Esophagus muscularis mucosa (tissue), 4 donors: ENCODE measurements around the gene EPSTI1. TPM values are rescaled to one million over a fixed set of nuclear protein-coding genes. Genes with fewer than 3 reads are reported as not detected.
"Not testable (repeated sequence)": the region's sequence is repeated elsewhere in the genome, so short reads cannot be mapped to it uniquely, and the experiment has no call there.

ENCODE experiments used
- DNase-seq: peaks from one replicate; pipeline ENCODE4 v3.0.0-alpha.2; 2017; ENCODE audit errors: extremely low spot score
- H3K27ac ChIP-seq, 4 donors: fragments of 200-600 bp; sonication (generic); replicated peaks in 1 of 4; 1 replicate in 3 of 4; 2 replicates in 1 of 4; pipeline ENCODE4 v1.5.1; 2016 to 2019; ENCODE audit warnings: mild to moderate bottlenecking in 1 of 4
- H3K27me3 ChIP-seq, 4 donors: fragments of 200-600 bp; sonication (generic); one replicate each; pipeline versions ENCODE4 v1.5.1 to v1.6.0; 2016 to 2019
- H3K36me3 ChIP-seq, 4 donors: fragments of 200-600 bp; sonication (generic); one replicate each; pipeline ENCODE4 v1.5.1; 2016 to 2019
- H3K4me1 ChIP-seq, 4 donors: fragments of 200-600 bp; sonication (generic); one replicate each; pipeline ENCODE4 v1.5.1; 2016 to 2019
- H3K4me3 ChIP-seq, 4 donors: fragments of 200-600 bp; sonication (generic); 1 replicate in 2 of 4; 2 replicates in 2 of 4; pipeline ENCODE4 v1.5.1; 2016 to 2019; ENCODE audit warnings: mild to moderate bottlenecking in 4 of 4, moderate library complexity in 1 of 4
- H3K9me3 ChIP-seq, 4 donors: fragments of 200-600 bp; sonication (generic); 1 replicate in 3 of 4; 2 replicates in 1 of 4; pipeline ENCODE4 v1.5.1; 2016 to 2019
- EP300 ChIP-seq: sonication (generic); formaldehyde crosslinking; IDR thresholded peaks from one replicate; pipeline ENCODE4 v1.6.1; 2017; ENCODE audit warnings: antibody characterized with exemption
- POLR2A ChIP-seq: fragments of 450-650 bp; IDR thresholded peaks from one replicate; pipeline ENCODE4 v1.6.1; 2017; ENCODE audit warnings: antibody characterized with exemption, moderate library complexity, mild to moderate bottlenecking, low read depth
- POLR2AphosphoS5 ChIP-seq, 2 donors: sonication (generic); formaldehyde crosslinking; IDR thresholded peaks; one replicate each; pipeline ENCODE4 v1.6.1; 2017; ENCODE audit warnings: antibody characterized with exemption in 2 of 2
- WGBS: methylation state at CpG from one replicate; pipeline ENCODE4 v1.1.5; 2018; 5-methylcytosine and 5-hydroxymethylcytosine counted together
- intact Hi-C: fragments of 100-400 bp; cut with DNase I; formaldehyde crosslinking; loops from one replicate; pipeline ENCODE4 v1.15.1; 2023
- total RNA-seq, 4 donors: library from RNA; depleted of rRNA; stranded (reverse); fragments of >200 nt; gene quantifications; one replicate each; pipeline versions ENCODE4 v1.1.0 to v1.2.1, GENCODE V29; 2016
- TF ChIP-seq, protein P1 (sequence below), 3 experiments: fragments of 200-600 bp in 2 of 3; fragments of 450-650 bp in 1 of 3; sonication (generic) in 2 of 3; IDR thresholded peaks; one replicate each; pipeline ENCODE4 v1.5.1; 2017 to 2019; ENCODE audit warnings: antibody characterized with exemption in 3 of 3, mild to moderate bottlenecking in 2 of 3, moderate library complexity in 1 of 3

The EPSTI1 gene
- total RNA-seq, 4 donors from 2014 or later = 4.6 to 16.3 (median 9.6) TPM

DNA sequence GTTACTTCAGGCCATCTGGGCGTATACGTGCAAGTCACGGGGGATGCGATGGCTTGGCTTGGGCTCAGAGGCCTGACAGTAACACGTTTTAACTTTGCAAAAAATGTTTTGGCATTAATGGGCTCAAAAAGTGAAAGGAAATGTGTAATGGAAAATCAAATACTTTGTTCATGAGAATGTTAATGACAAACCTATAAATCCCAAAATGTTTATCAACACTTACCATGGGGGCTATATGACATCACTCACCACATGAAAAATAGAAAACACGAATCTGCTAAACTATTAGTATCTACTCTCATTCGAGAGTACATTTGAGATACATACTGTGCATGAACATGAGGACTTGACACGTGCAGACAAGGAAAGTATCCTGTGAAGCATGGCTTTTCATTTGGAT, 119.0 kb downstream of the EPSTI1 start:
- intact Hi-C loops = no loop called here

DNA sequence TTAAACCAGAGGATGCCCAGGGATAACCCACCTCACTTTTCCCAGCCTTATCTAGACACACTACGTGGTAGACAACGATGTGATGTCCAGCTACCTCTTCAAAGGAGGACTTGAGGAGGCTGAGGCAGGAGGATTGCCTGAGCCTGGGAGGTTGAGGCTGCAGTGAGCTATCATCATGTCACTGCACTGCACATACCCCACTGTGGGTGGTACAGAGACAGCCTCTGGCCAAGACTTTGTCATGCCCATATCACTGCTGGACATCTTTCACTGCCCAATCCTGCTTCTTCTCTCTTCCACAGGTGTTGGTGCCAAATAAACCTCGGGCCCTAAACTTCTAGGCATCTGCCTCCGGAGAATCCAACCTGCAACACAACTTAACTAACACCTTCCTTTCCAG, 124.8 kb downstream of the EPSTI1 start:
- no peak for DNase-seq
- H3K27me3 ChIP-seq = no peaks in the 10 kb centered on the region
- 75% methylated on average over 4 of the region's 4 CpGs for WGBS
- no peaks in the 10 kb centered on the region for H3K9me3 ChIP-seq
- peaks cover 0 to 3% (median 0%) of the 10 kb centered on the region in 4 donors for H3K4me1 ChIP-seq
- intact Hi-C loops = no loop called here
- H3K27ac ChIP-seq = no peak overlapping the region
- H3K4me3 ChIP-seq = no peak overlapping the region
- TF ChIP-seq, protein P1, sequence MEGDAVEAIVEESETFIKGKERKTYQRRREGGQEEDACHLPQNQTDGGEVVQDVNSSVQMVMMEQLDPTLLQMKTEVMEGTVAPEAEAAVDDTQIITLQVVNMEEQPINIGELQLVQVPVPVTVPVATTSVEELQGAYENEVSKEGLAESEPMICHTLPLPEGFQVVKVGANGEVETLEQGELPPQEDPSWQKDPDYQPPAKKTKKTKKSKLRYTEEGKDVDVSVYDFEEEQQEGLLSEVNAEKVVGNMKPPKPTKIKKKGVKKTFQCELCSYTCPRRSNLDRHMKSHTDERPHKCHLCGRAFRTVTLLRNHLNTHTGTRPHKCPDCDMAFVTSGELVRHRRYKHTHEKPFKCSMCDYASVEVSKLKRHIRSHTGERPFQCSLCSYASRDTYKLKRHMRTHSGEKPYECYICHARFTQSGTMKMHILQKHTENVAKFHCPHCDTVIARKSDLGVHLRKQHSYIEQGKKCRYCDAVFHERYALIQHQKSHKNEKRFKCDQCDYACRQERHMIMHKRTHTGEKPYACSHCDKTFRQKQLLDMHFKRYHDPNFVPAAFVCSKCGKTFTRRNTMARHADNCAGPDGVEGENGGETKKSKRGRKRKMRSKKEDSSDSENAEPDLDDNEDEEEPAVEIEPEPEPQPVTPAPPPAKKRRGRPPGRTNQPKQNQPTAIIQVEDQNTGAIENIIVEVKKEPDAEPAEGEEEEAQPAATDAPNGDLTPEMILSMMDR (IDR thresholded peaks at IDR 0.05) = no peak
- TF ChIP-seq POLR2A (no peak), POLR2AphosphoS5 (IDR thresholded peaks at IDR 0.05) (no peak), EP300 (no peak)
- H3K36me3 ChIP-seq = no peaks in the 10 kb centered on the region

More for the DNA sequence above, 119.0 kb downstream of the EPSTI1 start:
- TF ChIP-seq, protein P1 (IDR thresholded peaks at IDR 0.05) = no peak
- no peak for TF ChIP-seq POLR2A
- no peak for TF ChIP-seq POLR2AphosphoS5 (IDR thresholded peaks at IDR 0.05)
- TF ChIP-seq EP300 = no peak
- H3K9me3 ChIP-seq = no peaks in the 10 kb centered on the region
- H3K4me1 ChIP-seq = no peaks in the 10 kb centered on the region
- no peaks in the 10 kb centered on the region for H3K36me3 ChIP-seq
- H3K4me3 ChIP-seq = no peak overlapping the region
- 83% methylated on average over 8 of the region's 8 CpGs for WGBS
- DNase-seq = no peak
- H3K27ac ChIP-seq = no peak overlapping the region
- H3K27me3 ChIP-seq = no peaks in the 10 kb centered on the region

DNA sequence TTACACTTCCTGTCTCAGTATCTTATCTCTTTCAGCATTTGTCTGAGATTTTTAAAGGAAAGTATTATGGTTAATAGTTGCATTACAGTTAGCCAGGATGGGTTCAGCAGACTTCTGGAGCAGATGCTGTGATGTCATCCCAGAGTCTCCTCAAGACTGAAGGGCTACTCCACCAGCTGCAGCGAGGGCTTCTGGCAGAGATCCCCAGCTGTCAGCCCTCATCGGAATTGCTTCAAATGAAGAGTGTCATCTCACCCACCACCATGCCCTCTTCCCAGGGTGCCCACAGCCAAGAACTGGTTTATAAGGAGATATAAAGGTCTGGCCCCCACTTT, 126.3 kb downstream of the EPSTI1 start:
- TF ChIP-seq POLR2A (no peak), EP300 (no peak), POLR2AphosphoS5 (IDR thresholded peaks at IDR 0.05) (no peak)
- TF ChIP-seq, protein P1 (IDR thresholded peaks at IDR 0.05) = no peak
- peaks cover 0 to 3% (median 0%) of the 10 kb centered on the region in 4 donors for H3K4me1 ChIP-seq
- DNase-seq = no peak
- no peak overlapping the region for H3K27ac ChIP-seq
- H3K36me3 ChIP-seq = no peaks in the 10 kb centered on the region
- 79% methylated on average over 2 of the region's 2 CpGs for WGBS
- no peaks in the 10 kb centered on the region for H3K27me3 ChIP-seq
- no peaks in the 10 kb centered on the region for H3K9me3 ChIP-seq
- no peak overlapping the region for H3K4me3 ChIP-seq
- intact Hi-C loops = no loop called here

DNA sequence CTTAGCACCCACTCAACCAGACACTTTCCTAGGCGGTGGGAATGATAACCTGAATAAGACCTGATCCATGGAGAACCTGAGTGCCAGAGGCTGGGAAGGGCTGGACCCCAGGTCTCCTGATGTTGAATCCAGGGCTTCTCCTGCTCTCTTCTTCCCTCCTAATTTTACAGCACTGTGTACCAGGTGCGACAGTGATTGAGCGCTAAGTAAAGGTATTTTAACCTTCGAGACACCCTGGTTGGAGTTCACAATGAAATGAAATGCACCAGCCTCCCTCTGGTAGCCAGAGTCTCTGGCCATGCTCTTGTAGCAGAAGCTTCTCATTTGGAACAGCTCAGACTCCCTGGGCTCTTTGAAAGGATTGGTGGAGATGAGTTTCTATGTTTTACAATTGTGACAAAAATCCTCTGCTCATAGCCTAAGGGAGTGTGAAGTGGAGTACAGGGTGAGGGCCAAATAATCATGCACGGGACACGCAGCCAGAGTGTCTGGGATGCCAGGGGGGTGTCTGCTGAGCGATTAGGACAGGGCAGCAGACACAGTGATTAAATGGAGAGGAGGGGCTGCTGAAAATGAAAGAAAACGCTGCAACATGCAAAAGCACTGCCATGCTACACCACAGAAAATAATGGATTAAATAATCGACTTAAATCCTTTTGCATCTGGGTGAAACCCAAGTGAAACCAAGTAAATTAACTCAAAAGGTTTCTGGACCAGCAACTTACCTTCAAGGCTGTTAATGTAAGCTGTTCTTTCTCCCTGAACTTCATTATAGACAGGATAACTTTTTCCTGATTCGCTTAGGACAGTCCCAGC, 126.9 kb downstream of the EPSTI1 start:
- 59% methylated on average over 10 of the region's 10 CpGs for whole genome bisulfite sequencing
- Histone ChIP-seq H3K27ac (no peak overlapping the region), H3K36me3 (no peaks in the 10 kb centered on the region), H3K4me1 (peaks cover 0 to 3% (median 0%) of the 10 kb centered on the region in 4 donors), H3K27me3 (no peaks in the 10 kb centered on the region), H3K9me3 (no peaks in the 10 kb centered on the region), H3K4me3 (no peak overlapping the region)
- intact Hi-C loops = no loop called here
- no peak for TF ChIP-seq EP300
- TF ChIP-seq POLR2AphosphoS5 (IDR thresholded peaks at IDR 0.05) = no peak
- no peak for TF ChIP-seq POLR2A
- TF ChIP-seq, protein P1 (IDR thresholded peaks at IDR 0.05) = no peak
- no peak for DNase-seq

DNA sequence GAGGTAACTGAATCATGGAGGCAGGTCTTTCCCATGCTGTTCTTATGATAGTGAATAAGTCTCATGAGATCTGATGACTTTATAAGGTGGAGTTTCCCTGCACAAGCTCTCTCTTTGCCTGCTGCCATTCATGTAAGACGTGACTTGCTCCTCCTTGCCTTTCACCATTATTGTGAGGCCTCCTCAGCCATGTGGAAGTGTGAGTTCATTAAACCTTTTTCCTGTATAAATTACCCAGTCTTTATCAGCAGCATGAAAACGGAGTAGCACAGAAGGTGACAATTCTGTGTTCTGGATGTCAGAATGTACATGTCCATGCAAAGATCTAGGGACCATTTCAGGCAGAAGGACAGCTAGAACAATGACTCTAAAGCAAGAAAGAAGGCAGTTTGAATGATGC, 129.7 kb downstream of the EPSTI1 start:
- H3K4me1 ChIP-seq, intact Hi-C loops, H3K9me3 ChIP-seq, DNase-seq, H3K36me3 ChIP-seq, H3K4me3 ChIP-seq, H3K27me3 ChIP-seq, H3K27ac ChIP-seq: not testable (repeated sequence)
- WGBS = 95% methylated on average over 2 of the region's 2 CpGs
